Activated gamma-delta T cell treated with anti-CD3 and anti-CD28 coated beads, Interleukin-2, amount 50 U/mL, for 16 hours (primary cell): Measurements from ENCODE around the gene CARS1.

ENCODE experiments used
- DNase-seq: peaks from one replicate; pipeline ENCODE4 v3.0.0-alpha.2; 2020; ENCODE audit warnings: low read depth

The CARS1 gene

GRCh38 chr11:3060436-3061025, 3.3 kb upstream of the CARS1 start:
- no peak for DNase-seq

- DNase-seq, result no peak
These were observed 1.8 kb upstream of the CARS1 start for GRCh38 chr11:3058753-3059664.

- no peak for DNase-seq
These were observed 741 bp downstream of the CARS1 start for GRCh38 chr11:3056296-3057068.

- no peak for DNase-seq
These were observed 1.3 kb downstream of the CARS1 start for GRCh38 chr11:3055891-3056290.

- DNase-seq, result no peak
These were observed 4.7 kb downstream of the CARS1 start for GRCh38 chr11:3052567-3052966.

- DNase-seq, result no peak
These were observed 5.1 kb downstream of the CARS1 start for GRCh38 chr11:3052109-3052479.

GRCh38 chr11:3051196-3052108, 5.8 kb downstream of the CARS1 start:
- DNase-seq, result no peak

GRCh38 chr11:3050386-3051195, 6.6 kb downstream of the CARS1 start:
- DNase-seq, result no peak

GRCh38 chr11:3049430-3050243, 7.6 kb downstream of the CARS1 start:
- DNase-seq, result peak; percentile 57

- DNase-seq, result no peak
These were observed 9.6 kb downstream of the CARS1 start for GRCh38 chr11:3047637-3048036.

- no peak for DNase-seq
These were observed 10.6 kb downstream of the CARS1 start for GRCh38 chr11:3046641-3047040.

- DNase-seq, result no peak
These were observed 11.0 kb downstream of the CARS1 start for GRCh38 chr11:3046190-3046589.

- DNase-seq, result no peak
These were observed 12.3 kb downstream of the CARS1 start for GRCh38 chr11:3044915-3045314.

GRCh38 chr11:3044004-3044403, 13.2 kb downstream of the CARS1 start:
- DNase-seq, result no peak

GRCh38 chr11:3043315-3043871, 13.8 kb downstream of the CARS1 start:
- no peak for DNase-seq

GRCh38 chr11:3042496-3043314, 14.5 kb downstream of the CARS1 start:
- no peak for DNase-seq

GRCh38 chr11:3041699-3042441, 15.4 kb downstream of the CARS1 start:
- no peak for DNase-seq

GRCh38 chr11:3040881-3041280, 16.3 kb downstream of the CARS1 start:
- no peak for DNase-seq
